ENCODE results near the gene ARHGAP26. TPM values are rescaled to one million over a fixed set of nuclear protein-coding genes. Genes with fewer than 3 reads are reported as not detected.

Gene ARHGAP26
- total and polyA plus RNA-seq, 2 donors (not counting 1 experiment from before 2014, with no cell fraction given), result 4.1 to 6.8 TPM

- no peak overlapping the region for H2AFZ ChIP-seq (ENCODE audit: low read length)
- no peak for TF ChIP-seq EZH2 (IDR thresholded peaks at IDR 0.05; ENCODE audit: low read length, missing control alignments)
- TF ChIP-seq CTCF (conservative IDR thresholded peaks at IDR 0.05 in 1 of 2, IDR thresholded peaks at IDR 0.05 in 1 of 2; ENCODE audit: low read depth in 1 of 2, low read length in 2 of 2), result no peak
- H3K4me2 ChIP-seq (ENCODE audit: extremely low read depth, insufficient read depth, low read length), result no peak overlapping the region
- no peaks in the 10 kb centered on the region for H4K20me1 ChIP-seq (ENCODE audit: control insufficient read depth, extremely low read depth, insufficient read depth, low read length)
- peaks cover 8% of the 10 kb centered on the region for H3K4me1 ChIP-seq (ENCODE audit: control insufficient read depth, extremely low read depth, insufficient read depth, low read length)
- no peaks in the 10 kb centered on the region for H3K79me2 ChIP-seq (ENCODE audit: control insufficient read depth, insufficient read depth, low read length)
- H3K4me3 ChIP-seq (replicated peaks in 1 of 4; ENCODE audit: control extremely low read depth in 1 of 4, insufficient read depth in 1 of 4, low read depth in 3 of 4, low read length in 4 of 4), result no peak overlapping the region
- H3K9ac ChIP-seq (ENCODE audit: insufficient read depth, low read length), result no peak overlapping the region
- no peak for DNase-seq (ENCODE audit: low read depth in 2 of 2)
- no peak overlapping the region for H3K27ac ChIP-seq (ENCODE audit: insufficient read depth, low read length)
- no peaks in the 10 kb centered on the region for H3K27me3 ChIP-seq (ENCODE audit: control insufficient read depth, insufficient read depth, low read length)
- no peaks in the 10 kb centered on the region for H3K9me3 ChIP-seq (ENCODE audit: control insufficient read depth, insufficient read depth, low read depth, low read length)
- no peaks in the 10 kb centered on the region for H3K36me3 ChIP-seq (ENCODE audit: control insufficient read depth, insufficient read depth, low read length)
Observed at GRCh38 chr5:143047091-143047490, 276.9 kb downstream of the ARHGAP26 start.

GRCh38 chr5:143050183-143050582 is 280.0 kb downstream of the ARHGAP26 start:
- Histone ChIP-seq H3K4me3 (replicated peaks in 1 of 4; ENCODE audit: control extremely low read depth in 1 of 4, insufficient read depth in 1 of 4, low read depth in 3 of 4, low read length in 4 of 4) (no peak overlapping the region), H4K20me1 (ENCODE audit: control insufficient read depth, extremely low read depth, insufficient read depth, low read length) (no peaks in the 10 kb centered on the region), H3K9ac (ENCODE audit: insufficient read depth, low read length) (no peak overlapping the region), H2AFZ (ENCODE audit: low read length) (no peak overlapping the region), H3K36me3 (ENCODE audit: control insufficient read depth, insufficient read depth, low read length) (no peaks in the 10 kb centered on the region), H3K4me1 (ENCODE audit: control insufficient read depth, extremely low read depth, insufficient read depth, low read length) (peaks cover 16% of the 10 kb centered on the region), H3K27ac (ENCODE audit: insufficient read depth, low read length) (no peak overlapping the region), H3K4me2 (ENCODE audit: extremely low read depth, insufficient read depth, low read length) (no peak overlapping the region), H3K27me3 (ENCODE audit: control insufficient read depth, insufficient read depth, low read length) (no peaks in the 10 kb centered on the region), H3K79me2 (ENCODE audit: control insufficient read depth, insufficient read depth, low read length) (no peaks in the 10 kb centered on the region), H3K9me3 (ENCODE audit: control insufficient read depth, insufficient read depth, low read depth, low read length) (no peaks in the 10 kb centered on the region)
- TF ChIP-seq CTCF (conservative IDR thresholded peaks at IDR 0.05 in 1 of 2, IDR thresholded peaks at IDR 0.05 in 1 of 2; ENCODE audit: low read depth in 1 of 2, low read length in 2 of 2), result no peak
- no peak for TF ChIP-seq EZH2 (IDR thresholded peaks at IDR 0.05; ENCODE audit: low read length, missing control alignments)
- no peak for DNase-seq (ENCODE audit: low read depth in 2 of 2)

- Histone ChIP-seq H3K9ac (ENCODE audit: insufficient read depth, low read length) (no peak overlapping the region), H3K4me2 (ENCODE audit: extremely low read depth, insufficient read depth, low read length) (peak overlapping the region; percentile 34), H2AFZ (ENCODE audit: low read length) (peak overlapping the region; percentile 78), H4K20me1 (ENCODE audit: control insufficient read depth, extremely low read depth, insufficient read depth, low read length) (no peaks in the 10 kb centered on the region), H3K27ac (ENCODE audit: insufficient read depth, low read length) (peak overlapping the region; percentile 69), H3K27me3 (ENCODE audit: control insufficient read depth, insufficient read depth, low read length) (no peaks in the 10 kb centered on the region), H3K79me2 (ENCODE audit: control insufficient read depth, insufficient read depth, low read length) (no peaks in the 10 kb centered on the region), H3K4me1 (ENCODE audit: control insufficient read depth, extremely low read depth, insufficient read depth, low read length) (peaks cover 24% of the 10 kb centered on the region), H3K36me3 (ENCODE audit: control insufficient read depth, insufficient read depth, low read length) (no peaks in the 10 kb centered on the region), H3K4me3 (replicated peaks in 1 of 4; ENCODE audit: control extremely low read depth in 1 of 4, insufficient read depth in 1 of 4, low read depth in 3 of 4, low read length in 4 of 4) (peak overlapping the region in 1 of 4 experiments; percentile 1), H3K9me3 (ENCODE audit: control insufficient read depth, insufficient read depth, low read depth, low read length) (no peaks in the 10 kb centered on the region)
- peak; percentile 91 to 97 for DNase-seq (ENCODE audit: low read depth in 2 of 2)
- no peak for TF ChIP-seq EZH2 (IDR thresholded peaks at IDR 0.05; ENCODE audit: low read length, missing control alignments)
- TF ChIP-seq CTCF (conservative IDR thresholded peaks at IDR 0.05 in 1 of 2, IDR thresholded peaks at IDR 0.05 in 1 of 2; ENCODE audit: low read depth in 1 of 2, low read length in 2 of 2), result no peak
Observed at GRCh38 chr5:143051244-143052058, 281.3 kb downstream of the ARHGAP26 start.
